ENCODE measurements around the gene SIRT7. TPM values are rescaled to one million over a fixed set of nuclear protein-coding genes. Genes with fewer than 3 reads are reported as not detected.

The SIRT7 gene
- total RNA-seq, 1 experiment from 2014 or later: 24.7 TPM

DNA sequence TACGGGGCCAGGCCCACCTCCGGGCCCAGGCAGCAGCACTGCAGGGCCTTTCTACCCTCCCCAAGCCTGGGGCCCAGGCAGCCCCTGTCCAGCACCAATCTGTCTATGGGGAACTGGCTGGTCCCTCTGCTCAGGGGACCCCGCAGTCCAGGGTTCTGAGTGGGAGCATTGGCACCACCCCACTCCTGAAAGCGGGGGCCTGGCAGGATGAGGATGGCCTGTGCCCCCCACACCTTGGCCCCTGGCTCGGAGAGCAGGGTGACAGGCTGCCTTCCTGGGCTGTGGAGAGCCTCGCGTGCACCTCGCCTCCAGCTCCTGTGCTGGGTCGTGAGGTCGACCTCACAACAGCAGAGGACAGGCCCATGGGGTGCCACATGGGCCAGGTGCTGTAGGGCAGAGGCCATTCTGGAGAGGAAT lies 14.6 kb downstream of the SIRT7 start:
- in situ Hi-C loops (cut with HindIII; ENCODE audit: low pct_unique_long_range_greater_than_20kb, low sequenced_read_pairs): no loop called here
- DNase-seq (ENCODE audit: low read depth, low spot score): no peak

DNA sequence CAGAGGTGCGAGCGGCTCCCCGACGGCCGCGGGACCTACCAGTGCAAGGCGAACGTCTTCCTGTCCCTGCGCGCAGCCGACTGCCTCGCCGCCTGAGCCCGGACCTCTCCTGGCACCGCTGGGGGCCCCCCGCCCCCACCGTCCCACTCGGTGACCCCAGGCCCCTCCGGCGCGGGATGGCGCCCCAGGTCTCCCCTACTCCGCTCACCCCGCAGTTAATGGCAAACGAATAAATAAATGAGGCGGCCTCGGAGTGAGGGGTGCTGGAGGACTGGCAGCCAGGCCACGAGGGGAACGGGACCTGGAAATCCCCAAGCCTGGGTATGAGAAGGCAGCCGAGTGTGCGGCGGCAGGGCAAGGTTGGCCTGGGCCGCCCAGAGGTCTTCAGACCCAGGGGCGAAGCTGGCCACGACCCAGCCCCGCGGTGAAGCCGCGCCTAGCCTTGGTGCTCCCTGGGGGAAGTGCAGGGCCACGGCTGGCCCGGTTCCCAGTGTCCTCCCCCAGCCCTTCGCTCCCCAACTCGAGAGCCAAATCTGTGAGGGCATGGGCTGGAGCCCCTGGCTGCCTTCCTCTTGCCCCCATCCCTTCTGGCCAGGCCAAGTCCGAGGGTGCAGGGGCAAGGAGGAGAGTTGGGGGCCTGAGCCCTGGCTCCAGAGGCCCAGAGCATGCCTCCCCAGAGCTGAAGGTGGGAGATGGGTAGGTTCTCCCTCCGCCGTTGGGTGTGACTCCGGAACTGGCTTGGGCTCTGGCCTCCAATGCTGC lies 15.1 kb downstream of the SIRT7 start:
- no peak for DNase-seq (ENCODE audit: low read depth, low spot score)
- in situ Hi-C loops (cut with HindIII; ENCODE audit: low pct_unique_long_range_greater_than_20kb, low sequenced_read_pairs): no loop called here

DNA sequence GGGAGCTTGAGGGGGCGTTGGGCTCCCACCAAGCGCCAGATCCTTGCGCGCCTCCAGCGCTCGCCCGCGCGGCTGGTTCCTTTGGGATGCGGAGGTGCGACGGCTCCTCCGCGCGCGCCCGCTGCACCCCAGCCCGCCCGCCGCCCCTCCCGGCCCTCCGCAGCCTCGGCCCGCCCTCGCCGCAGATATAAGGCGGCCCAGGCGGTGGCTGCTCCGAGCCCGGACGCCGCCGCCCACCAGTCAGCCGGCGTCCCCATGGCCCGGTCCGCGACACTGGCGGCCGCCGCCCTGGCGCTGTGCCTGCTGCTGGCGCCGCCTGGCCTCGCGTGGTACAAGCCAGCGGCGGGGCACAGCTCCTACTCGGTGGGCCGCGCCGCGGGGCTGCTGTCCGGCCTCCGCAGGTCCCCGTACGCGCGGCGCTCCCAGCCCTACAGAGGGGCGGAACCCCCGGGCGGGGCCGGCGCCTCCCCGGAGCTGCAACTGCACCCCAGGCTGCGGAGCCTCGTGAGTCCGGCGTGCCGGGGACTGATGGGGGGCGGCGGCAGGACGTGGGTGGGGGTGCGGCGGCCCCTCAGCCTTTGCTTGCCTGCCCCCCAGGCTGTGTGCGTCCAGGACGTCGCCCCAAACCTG lies 15.8 kb downstream of the SIRT7 start, which contains the start of gene NPB:
Gene NPB (plus strand): TSS at position 216 of the 630 bp plus-strand sequence. CDS start 40 bp downstream, at position 256.
- DNase-seq (ENCODE audit: low read depth, low spot score): no peak
- in situ Hi-C loops (cut with HindIII; ENCODE audit: low pct_unique_long_range_greater_than_20kb, low sequenced_read_pairs): no loop called here

GRCh38 chr17:81901167-81902022 lies 16.6 kb downstream of the SIRT7 start:
- DNase-seq (ENCODE audit: low read depth, low spot score): no peak
- in situ Hi-C loops (cut with HindIII; ENCODE audit: low pct_unique_long_range_greater_than_20kb, low sequenced_read_pairs): no loop called here

- DNase-seq (ENCODE audit: low read depth, low spot score): no peak
- in situ Hi-C loops (cut with HindIII; ENCODE audit: low pct_unique_long_range_greater_than_20kb, low sequenced_read_pairs): no loop called here
These were observed 17.7 kb downstream of the SIRT7 start for GRCh38 chr17:81900181-81900820.

DNA sequence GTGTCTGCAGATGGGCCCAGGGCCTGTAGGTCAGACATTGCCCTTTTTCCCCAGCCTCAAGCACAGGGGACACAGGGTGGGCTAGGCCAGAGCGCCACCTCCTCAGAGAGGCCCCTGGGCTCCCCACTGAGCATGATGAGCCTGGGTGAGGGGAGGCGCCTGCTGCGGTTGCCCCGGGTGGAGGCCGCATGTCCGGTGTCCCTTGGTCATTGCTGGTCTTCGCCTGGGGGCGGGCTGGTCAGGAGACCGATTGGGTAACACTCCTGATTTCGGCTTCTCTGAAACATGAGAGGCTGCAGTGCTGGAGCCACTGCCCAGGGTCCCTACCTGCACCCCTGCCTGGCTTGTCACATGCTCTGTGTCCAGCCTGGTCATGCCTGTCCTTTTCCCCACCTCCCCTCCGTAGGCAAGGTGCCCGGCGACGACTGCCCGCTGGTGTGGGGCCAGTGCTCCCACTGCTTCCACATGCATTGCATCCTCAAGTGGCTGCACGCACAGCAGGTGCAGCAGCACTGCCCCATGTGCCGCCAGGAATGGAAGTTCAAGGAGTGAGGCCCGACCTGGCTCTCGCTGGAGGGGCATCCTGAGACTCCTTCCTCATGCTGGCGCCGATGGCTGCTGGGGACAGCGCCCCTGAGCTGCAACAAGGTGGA lies 18.3 kb downstream of the SIRT7 start:
- in situ Hi-C loops (cut with HindIII; ENCODE audit: low pct_unique_long_range_greater_than_20kb, low sequenced_read_pairs): no loop called here
- no peak for DNase-seq (ENCODE audit: low read depth, low spot score)

- in situ Hi-C loops (cut with HindIII; ENCODE audit: low pct_unique_long_range_greater_than_20kb, low sequenced_read_pairs): no loop called here
These were observed 19.1 kb downstream of the SIRT7 start for GRCh38 chr17:81898885-81899284.

GRCh38 chr17:81898029-81898866 lies 19.7 kb downstream of the SIRT7 start:
- DNase-seq (ENCODE audit: low read depth, low spot score): no peak
- in situ Hi-C loops (cut with HindIII; ENCODE audit: low pct_unique_long_range_greater_than_20kb, low sequenced_read_pairs): no loop called here

More at GRCh38 chr17:81898885-81899284, 19.1 kb downstream of the SIRT7 start:
- DNase-seq (ENCODE audit: low read depth, low spot score): no peak

GRCh38 chr17:81895400-81895799 lies 22.6 kb downstream of the SIRT7 start:
- in situ Hi-C loops (cut with HindIII; ENCODE audit: low pct_unique_long_range_greater_than_20kb, low sequenced_read_pairs): no loop called here
- no peak for DNase-seq (ENCODE audit: low read depth, low spot score)

DNA sequence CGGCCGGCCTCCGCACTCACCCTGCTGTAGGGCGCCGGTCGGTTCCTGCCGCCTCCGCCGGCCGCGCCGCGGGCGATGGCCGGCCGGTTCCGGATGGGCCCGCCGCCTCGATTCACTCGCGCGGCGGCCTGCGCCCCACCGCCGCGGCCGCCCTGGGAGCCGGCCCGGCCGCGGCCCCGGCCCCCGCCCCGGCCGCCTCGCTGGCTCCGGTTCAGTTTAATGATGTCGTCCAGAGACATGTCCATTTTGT lies 26.7 kb downstream of the SIRT7 start:
- DNase-seq (ENCODE audit: low read depth, low spot score): no peak
- in situ Hi-C loops (cut with HindIII; ENCODE audit: low pct_unique_long_range_greater_than_20kb, low sequenced_read_pairs): no loop called here

- no peak for DNase-seq (ENCODE audit: low read depth, low spot score)
These were observed 27.3 kb downstream of the SIRT7 start for GRCh38 chr17:81890447-81891302.

GRCh38 chr17:81889602-81890001 lies 28.4 kb downstream of the SIRT7 start:
- in situ Hi-C loops (cut with HindIII; ENCODE audit: low pct_unique_long_range_greater_than_20kb, low sequenced_read_pairs): no loop called here
- DNase-seq (ENCODE audit: low read depth, low spot score): no peak

More at GRCh38 chr17:81890447-81891302, 27.3 kb downstream of the SIRT7 start:
- in situ Hi-C loops (cut with HindIII; ENCODE audit: low pct_unique_long_range_greater_than_20kb, low sequenced_read_pairs): no loop called here

- in situ Hi-C loops (cut with HindIII; ENCODE audit: low pct_unique_long_range_greater_than_20kb, low sequenced_read_pairs): no loop called here
These were observed 28.9 kb downstream of the SIRT7 start for GRCh38 chr17:81888988-81889595.

GRCh38 chr17:81888105-81888987 lies 29.6 kb downstream of the SIRT7 start:
- in situ Hi-C loops (cut with HindIII; ENCODE audit: low pct_unique_long_range_greater_than_20kb, low sequenced_read_pairs): no loop called here
- no peak for DNase-seq (ENCODE audit: low read depth, low spot score)

More at GRCh38 chr17:81888988-81889595, 28.9 kb downstream of the SIRT7 start:
- no peak for DNase-seq (ENCODE audit: low read depth, low spot score)

Measured in SK-MEL-5 (cell line).